ENCODE results near the gene PDE4D.

GRCh38 chr5:59038798-59039295 is 854.7 kb downstream of the PDE4D start:
- TF ChIP-seq TAF1 (IDR thresholded peaks at IDR 0.05; ENCODE audit: low read depth, low read length) (no peak), POLR2A (IDR thresholded peaks at IDR 0.05; ENCODE audit: low read depth, low read length) (no peak)
